ENCODE data around the gene S100A2.
A peak's percentile ranks its signal among the peaks of the same experiment; 100 is the strongest.
"Not testable (repeated sequence)": the region's sequence is repeated elsewhere in the genome, so short reads cannot be mapped to it uniquely, and the experiment has no call there.

S100A2 gene

GRCh38 chr1:153562021-153562420, 3.6 kb downstream of the S100A2 start:
- not testable (repeated sequence) for DNase-seq

- DNase-seq = no peak
Observed at GRCh38 chr1:153561466-153561985, 4.1 kb downstream of the S100A2 start.

GRCh38 chr1:153560771-153561465, 4.7 kb downstream of the S100A2 start:
- DNase-seq = no peak

- DNase-seq = no peak
Observed at GRCh38 chr1:153560241-153560640, 5.4 kb downstream of the S100A2 start.

- DNase-seq = no peak
Observed at GRCh38 chr1:153557877-153558276, 7.8 kb downstream of the S100A2 start.

- DNase-seq = no peak
Observed at GRCh38 chr1:153556348-153556747, 9.3 kb downstream of the S100A2 start.

GRCh38 chr1:153553830-153554541, 11.7 kb downstream of the S100A2 start:
- no peak for DNase-seq

- no peak for DNase-seq
Observed at GRCh38 chr1:153553096-153553495, 12.5 kb downstream of the S100A2 start.

GRCh38 chr1:153552335-153552734, 13.3 kb downstream of the S100A2 start:
- DNase-seq = no peak

GRCh38 chr1:153550827-153551500, 14.7 kb downstream of the S100A2 start:
- DNase-seq = no peak

GRCh38 chr1:153550398-153550758, 15.3 kb downstream of the S100A2 start:
- no peak for DNase-seq

- DNase-seq = no peak
Observed at GRCh38 chr1:153549741-153550397, 15.8 kb downstream of the S100A2 start.

GRCh38 chr1:153548722-153549688, 16.6 kb downstream of the S100A2 start, which contains the start of gene S100A3:
S100A3 (minus strand) TSS chr1:153549258; CDS start chr1:153548485, 773 bp downstream.
- DNase-seq = no peak

- DNase-seq = no peak
Observed at GRCh38 chr1:153547560-153548551, 17.8 kb downstream of the S100A2 start.

- no peak for DNase-seq
Observed at GRCh38 chr1:153546796-153547559, 18.7 kb downstream of the S100A2 start.

- DNase-seq = no peak
Observed at GRCh38 chr1:153546371-153546770, 19.3 kb downstream of the S100A2 start.

GRCh38 chr1:153545067-153546055, 20.3 kb downstream of the S100A2 start, which contains the start of gene S100A4:
S100A4 (minus strand) TSS chr1:153545806; CDS start chr1:153544794, 1,012 bp downstream.
- peak; percentile 89 for DNase-seq

- DNase-seq = peak; percentile 14
Observed at GRCh38 chr1:153544453-153545066, 21.1 kb downstream of the S100A2 start.
